Heart left ventricle (tissue), 13 donors: ENCODE results near the gene LY6G5C.

Source experiments
- CTCF ChIP-seq, 12 donors: fragments of 200-600 bp; sonication (generic) in 4 of 12; IDR thresholded peaks; one replicate each; pipeline versions ENCODE4 v1.5.0 to v1.8.0; 2018 to 2022; ENCODE audit warnings: antibody characterized with exemption in 12 of 12, mild to moderate bottlenecking in 5 of 12
- POLR2A ChIP-seq, 2 donors: fragments of 450-650 bp; IDR thresholded peaks; one replicate each; pipeline ENCODE4 v1.6.1; 2017; ENCODE audit warnings: antibody characterized with exemption in 2 of 2, mild to moderate bottlenecking in 2 of 2, moderate library complexity in 2 of 2
- donor health status: ischemic (EF 13 %, LVEDD 7.1; RV severe dilation, severe dysfunction).
- donor health status: DM: no; HTN: yes; CAD: no.
- donor health status: DM: no; HTN: no; CAD: no.
- donor health status: ischemic (EF 25% LVEDD 6.9; RV normal size, moderate dysfunction).
- donor health status: ischemic (EF 25% LVEDD 5.7; RV mildly dilated, moderate dysfunction).
- donor health status: ischemic (EF 35%, LVEDD 5.7; RV mildly dilated, moderate dysfunction).
- donor health status: nonischemic (EF 11% LVEDD 7.7; RV severe dilation, severe dysfunction).
- donor health status: DM: yes; HTN: yes; CAD: no.
- donor health status: PGD.
- donor health status: ischemic (EF 29% LVEDD 5.4; RV normal size, mild dysfunction).
- donor health status: nonischemic (EF 23%, LVEDD 6.1; RV moderate dilation, normal function).

DNA sequence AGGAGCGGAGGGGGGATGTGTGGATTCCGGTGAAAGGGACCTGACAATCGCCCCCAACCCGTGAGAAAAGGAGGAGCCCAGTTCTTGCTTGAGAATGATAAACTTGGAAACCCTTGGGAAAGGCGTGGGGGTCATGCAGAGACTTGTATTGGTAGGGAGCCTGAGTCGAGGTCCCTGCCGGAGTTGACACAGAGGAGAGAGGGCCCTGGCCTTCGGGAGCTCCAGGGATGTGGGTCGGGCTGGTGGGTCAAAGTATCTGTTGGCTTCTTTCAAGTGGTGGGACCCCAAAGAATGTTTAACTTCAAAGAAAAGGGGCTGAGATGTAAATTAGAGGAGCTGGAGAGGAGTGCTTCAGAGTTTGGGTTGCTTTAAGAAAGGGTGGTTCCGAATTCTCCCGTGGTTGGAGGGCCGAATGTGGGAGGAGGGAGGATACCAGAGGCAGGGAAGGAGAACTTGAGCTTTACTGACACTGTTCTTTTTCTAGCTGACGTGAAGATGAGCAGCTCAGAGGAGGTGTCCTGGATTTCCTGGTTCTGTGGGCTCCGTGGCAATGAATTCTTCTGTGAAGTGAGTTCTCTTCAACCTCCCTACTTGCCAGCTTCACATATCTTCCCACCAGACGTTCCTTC lies 14.4 kb downstream of the LY6G5C start:
- TF ChIP-seq CTCF (IDR thresholded peaks at IDR 0.05) (no peak), POLR2A (IDR thresholded peaks at IDR 0.05) (no peak)
